ENCODE results near the gene SPATA13. TPM values are rescaled to one million over a fixed set of nuclear protein-coding genes. Genes with fewer than 3 reads are reported as not detected.

SPATA13 gene
- polyA plus RNA-seq, 4 donors: 4.0 to 65.8 (median 56.8) TPM

- no peak for DNase-seq (ENCODE audit: low read depth in 4 of 4, low spot score in 3 of 4)
Measured at GRCh38 chr13:24272452-24273161, 112.1 kb downstream of the SPATA13 start.

GRCh38 chr13:24273926-24274325 is 113.4 kb downstream of the SPATA13 start:
- no peak for DNase-seq (ENCODE audit: low read depth in 4 of 4, low spot score in 3 of 4)

GRCh38 chr13:24274452-24275021 is 114.0 kb downstream of the SPATA13 start:
- DNase-seq (ENCODE audit: low read depth in 4 of 4, low spot score in 3 of 4): no peak

DNA sequence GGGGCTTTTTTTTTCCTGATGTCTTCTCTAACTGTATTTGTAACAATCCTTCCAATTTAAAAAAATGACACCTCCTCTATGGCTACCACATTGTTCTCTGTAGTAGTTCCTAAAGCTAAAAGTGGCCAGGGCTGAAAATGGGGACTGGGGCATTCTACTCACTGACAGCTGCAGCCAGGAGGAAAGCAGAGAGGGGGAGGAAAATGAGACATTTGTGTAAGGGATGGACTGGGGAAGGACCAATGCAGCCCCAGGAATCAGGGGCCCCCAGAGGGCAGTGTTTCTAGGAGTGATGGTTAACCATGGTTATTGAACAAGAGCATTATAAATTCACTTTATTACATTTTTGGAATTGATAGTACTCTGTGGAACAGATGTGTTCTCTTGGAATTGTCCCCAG is 114.5 kb downstream of the SPATA13 start:
- DNase-seq (ENCODE audit: low read depth in 4 of 4, low spot score in 3 of 4): no peak

DNA sequence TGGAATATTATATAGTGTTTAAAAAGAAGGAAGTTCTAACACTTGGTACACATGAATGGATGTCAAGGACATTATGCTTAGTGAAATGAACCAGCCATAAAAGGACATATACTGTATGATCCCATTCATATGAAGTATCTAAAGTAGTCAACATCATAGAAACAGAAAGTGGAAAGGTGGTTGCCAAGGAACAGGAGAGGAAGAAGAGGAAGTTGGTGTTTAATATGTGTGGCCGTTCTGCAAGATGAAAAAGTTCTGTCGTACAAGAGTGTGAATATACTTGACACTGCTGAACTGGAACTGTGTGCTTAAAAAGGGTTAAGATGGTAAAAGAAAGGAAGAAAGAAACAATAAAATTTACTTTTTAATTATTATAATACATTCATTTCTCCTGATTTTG is 115.8 kb downstream of the SPATA13 start:
- DNase-seq (ENCODE audit: low read depth in 4 of 4, low spot score in 3 of 4): no peak

DNA sequence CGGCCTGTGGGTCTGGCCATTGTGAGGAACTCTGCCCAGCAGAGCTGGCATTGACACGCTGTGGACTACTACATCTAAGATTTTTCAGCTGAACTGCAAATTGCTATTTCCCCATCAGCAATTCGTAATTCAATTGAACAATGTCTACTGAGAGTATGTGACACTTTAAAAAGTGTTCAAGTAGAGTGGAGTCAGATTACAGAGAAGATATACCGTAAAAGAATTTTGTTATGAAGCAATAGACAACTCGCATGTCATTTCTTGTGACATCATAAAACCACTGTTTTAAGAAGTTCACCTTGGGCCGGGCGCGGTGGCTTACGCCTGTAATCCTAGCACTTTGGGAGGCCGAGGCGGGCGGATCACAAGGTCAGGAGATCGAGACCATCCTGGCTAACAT is 116.3 kb downstream of the SPATA13 start:
- DNase-seq (ENCODE audit: low read depth in 4 of 4, low spot score in 3 of 4): no peak

GRCh38 chr13:24277761-24278160 is 117.2 kb downstream of the SPATA13 start:
- no peak for DNase-seq (ENCODE audit: low read depth in 4 of 4, low spot score in 3 of 4)

DNA sequence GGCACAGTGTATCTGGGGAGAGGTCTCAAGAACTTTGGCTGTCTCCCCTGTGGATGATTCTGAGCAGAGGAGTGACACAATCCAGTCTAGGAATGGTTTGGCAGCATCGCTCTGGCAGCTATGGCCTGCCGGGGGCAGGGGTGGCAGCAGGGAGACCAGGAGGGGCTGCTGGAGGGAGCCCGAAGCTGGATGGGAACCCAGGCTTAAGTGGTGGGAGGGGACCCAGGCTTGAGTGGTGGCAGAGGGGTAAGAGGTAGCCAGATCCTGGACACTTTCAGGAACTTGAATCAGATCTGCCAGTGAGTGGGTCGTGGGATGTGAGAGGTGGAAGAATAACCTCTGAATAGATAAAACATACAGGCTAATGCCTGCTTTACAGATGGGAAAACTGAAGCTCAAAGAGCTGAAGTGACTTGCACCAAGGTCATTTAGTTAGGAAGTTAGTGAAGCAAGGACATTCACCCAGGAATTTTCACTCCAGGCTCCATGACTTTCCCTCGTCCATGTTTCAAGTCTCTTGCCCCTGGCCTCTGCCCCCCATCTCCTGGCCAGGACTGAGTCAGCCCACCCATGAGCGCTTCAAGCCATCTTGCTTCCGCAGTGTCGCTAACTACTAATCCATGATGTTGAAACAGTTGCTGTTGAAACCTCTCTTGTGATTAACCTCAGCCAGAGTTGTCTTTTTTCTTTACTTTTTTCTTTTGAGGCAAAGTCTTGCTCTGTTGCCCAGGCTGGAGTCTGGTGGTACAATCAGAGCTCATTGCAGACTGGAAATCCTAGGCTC is 119.0 kb downstream of the SPATA13 start:
- no peak for DNase-seq (ENCODE audit: low read depth in 4 of 4, low spot score in 3 of 4)

- DNase-seq (ENCODE audit: low read depth in 4 of 4, low spot score in 3 of 4): no peak
Measured at GRCh38 chr13:24280720-24281119, 120.2 kb downstream of the SPATA13 start.

- no peak for DNase-seq (ENCODE audit: low read depth in 4 of 4, low spot score in 3 of 4)
Measured at GRCh38 chr13:24281188-24282008, 120.9 kb downstream of the SPATA13 start.

DNA sequence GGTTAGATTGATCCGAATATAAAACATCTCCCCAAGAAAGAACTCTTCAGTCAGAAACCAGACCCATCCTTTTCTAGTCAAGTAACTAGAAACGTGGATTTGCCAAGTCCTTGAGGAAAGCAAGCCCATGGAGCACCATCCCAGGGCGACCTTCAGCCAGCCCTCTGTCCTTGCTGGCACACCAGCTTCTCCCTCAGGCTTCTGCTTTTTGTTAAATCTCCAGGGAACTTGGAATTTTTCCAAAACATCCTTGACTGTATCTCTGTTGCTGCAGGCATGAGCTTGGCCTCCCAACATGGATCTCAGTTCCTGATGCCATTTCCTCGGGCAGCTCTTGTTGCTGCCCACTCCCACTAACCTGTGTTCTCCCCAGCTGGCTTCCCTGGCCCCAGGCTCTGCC is 121.7 kb downstream of the SPATA13 start:
- no peak for DNase-seq (ENCODE audit: low read depth in 4 of 4, low spot score in 3 of 4)

- no peak for DNase-seq (ENCODE audit: low read depth in 4 of 4, low spot score in 3 of 4)
Measured at GRCh38 chr13:24284889-24285565, 124.5 kb downstream of the SPATA13 start.

DNA sequence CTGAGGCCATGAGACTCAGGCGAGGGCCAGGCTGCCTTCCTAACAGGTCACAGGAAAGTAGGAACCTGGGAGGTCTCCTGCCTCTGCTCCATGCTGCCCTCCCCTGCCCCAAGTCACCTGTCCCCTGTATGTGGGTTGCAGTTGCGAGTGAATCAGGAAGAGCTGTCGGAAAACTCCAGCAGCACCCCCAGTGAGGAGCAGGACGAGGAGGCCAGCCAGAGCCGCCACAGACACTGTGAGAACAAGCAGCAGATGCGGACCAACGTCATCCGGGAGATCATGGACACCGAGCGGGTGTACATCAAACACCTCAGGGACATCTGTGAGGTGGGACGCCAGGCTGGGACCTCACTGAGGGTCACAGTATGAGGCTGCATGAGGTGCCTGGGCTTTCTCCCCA is 126.1 kb downstream of the SPATA13 start:
- no peak for DNase-seq (ENCODE audit: low read depth in 4 of 4, low spot score in 3 of 4)

DNA sequence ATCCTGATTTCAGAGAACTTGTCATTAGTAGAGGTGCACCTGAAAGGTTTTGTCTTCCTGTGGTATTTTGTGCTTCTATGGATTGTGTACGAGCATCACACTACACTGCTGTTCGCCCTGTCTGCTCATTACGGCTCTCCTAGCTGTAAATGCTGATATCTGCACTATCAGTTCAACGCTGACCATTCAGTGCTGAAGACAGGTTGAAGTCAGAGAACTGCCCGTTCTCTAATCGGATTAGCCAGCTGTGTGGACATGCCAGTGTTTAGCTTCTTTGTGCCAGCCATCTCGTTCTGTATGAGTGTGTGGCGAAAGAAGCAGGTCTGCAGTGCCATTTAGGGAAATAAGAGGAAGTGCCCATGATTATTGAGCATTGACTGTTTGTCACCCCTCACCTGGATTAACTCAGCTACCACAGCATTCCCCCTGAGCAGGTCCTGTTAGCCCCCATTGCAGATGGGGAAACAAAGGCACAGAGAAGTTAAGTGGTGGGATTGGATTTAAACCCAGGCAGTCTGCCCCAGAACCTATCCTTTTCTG is 127.3 kb downstream of the SPATA13 start:
- DNase-seq (ENCODE audit: low read depth in 4 of 4, low spot score in 3 of 4): no peak

DNA sequence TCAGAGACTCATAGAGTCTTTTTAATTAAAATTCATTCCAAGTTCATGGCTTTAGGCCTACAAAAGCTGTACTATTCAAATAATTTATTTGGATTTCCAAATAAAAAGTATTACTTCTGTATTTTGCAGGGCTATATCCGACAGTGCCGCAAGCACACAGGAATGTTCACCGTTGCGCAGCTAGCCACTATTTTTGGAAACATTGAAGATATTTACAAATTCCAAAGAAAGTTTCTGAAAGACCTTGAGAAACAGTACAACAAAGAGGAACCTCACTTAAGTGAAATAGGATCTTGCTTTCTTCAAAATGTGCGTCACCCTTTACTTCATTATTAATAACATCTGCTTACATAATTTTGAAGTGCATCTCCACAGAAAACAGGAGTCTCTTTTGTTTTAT is 128.3 kb downstream of the SPATA13 start:
- DNase-seq (ENCODE audit: low read depth in 4 of 4, low spot score in 3 of 4): no peak

GRCh38 chr13:24290280-24290932 is 129.9 kb downstream of the SPATA13 start:
- DNase-seq (ENCODE audit: low read depth in 4 of 4, low spot score in 3 of 4): no peak

- no peak for DNase-seq (ENCODE audit: low read depth in 4 of 4, low spot score in 3 of 4)
Measured at GRCh38 chr13:24292481-24292880, 132.0 kb downstream of the SPATA13 start.

DNA sequence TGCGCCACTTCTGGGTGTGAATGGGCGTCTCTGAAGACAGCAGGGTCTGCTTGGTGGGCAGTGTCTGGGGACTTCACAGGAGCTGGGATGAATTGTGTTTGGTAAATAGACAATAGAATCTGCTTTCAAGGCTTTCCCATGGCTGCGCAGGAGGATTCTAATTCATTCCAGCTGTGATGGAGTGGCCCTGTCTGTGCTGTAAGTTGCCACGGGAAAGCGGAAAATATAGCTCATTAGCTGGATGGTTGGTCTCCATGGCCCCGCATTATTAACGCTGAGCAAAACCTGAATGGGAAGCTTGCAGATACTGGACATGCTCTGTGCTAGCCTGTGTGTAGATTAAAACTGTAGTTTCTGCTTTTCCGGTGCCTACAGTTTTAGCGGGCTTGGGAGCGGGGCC is 133.2 kb downstream of the SPATA13 start:
- no peak for DNase-seq (ENCODE audit: low read depth in 4 of 4, low spot score in 3 of 4)

DNA sequence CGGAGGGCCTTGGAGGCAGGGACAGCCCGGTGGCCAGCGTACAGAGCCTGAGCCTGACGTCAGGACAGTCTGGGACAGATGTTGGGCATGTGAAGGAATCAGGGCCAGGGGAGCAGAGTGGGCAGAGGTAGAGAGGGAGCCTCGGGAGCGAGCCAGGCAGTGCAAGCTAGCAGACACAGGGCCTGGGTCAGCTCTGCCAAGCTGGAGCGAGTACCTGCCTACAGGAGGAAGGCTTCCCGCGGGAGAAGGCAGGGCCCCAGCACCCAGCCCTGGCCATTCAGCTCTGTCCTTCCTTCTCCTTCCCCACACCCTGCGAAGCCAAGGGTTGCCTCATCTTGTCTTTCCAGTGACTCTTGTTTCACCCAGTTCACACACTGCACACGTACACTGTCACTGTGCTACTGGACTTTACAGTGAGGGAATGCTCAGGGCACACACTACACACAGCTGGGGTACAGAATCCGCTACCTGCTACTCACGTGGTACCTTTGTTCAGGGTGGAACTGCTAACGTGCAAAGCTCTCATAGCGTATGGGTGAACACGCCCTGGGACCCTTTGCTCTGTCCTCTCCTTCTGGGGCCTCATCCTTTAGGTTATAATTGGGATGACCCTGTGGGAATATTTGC is 139.1 kb downstream of the SPATA13 start:
- no peak for DNase-seq (ENCODE audit: low read depth in 4 of 4, low spot score in 3 of 4)

All from left renal pelvis (tissue), 4 donors.